SK-N-SH treated with all-trans-retinoic acid at 6 μM for 48 hours (cell line): ENCODE measurements around the gene CGB3.
"Not testable (repeated sequence)": the region's sequence is repeated elsewhere in the genome, so short reads cannot be mapped to it uniquely, and the experiment has no call there.

Source experiments
- ATAC-seq: fragments of 200-7000 bp; cut with Tn5 transposase; 3 replicates; pipeline ENCODE4 v1.9.1; 2020; ENCODE audit warnings: mild to moderate bottlenecking, moderate library complexity
- ISL1 ChIP-seq: fragments of 250-450 bp; sonication (Bioruptor Pico); IDR thresholded peaks from 2 replicates; pipeline ENCODE4 v2.1.2; 2022; ENCODE audit warnings: mild to moderate bottlenecking, moderate library complexity
- PPARA ChIP-seq: fragments of 250-450 bp; sonication (Bioruptor Pico); IDR thresholded peaks from 2 replicates; pipeline ENCODE4 v1.5.0; 2020; ENCODE audit warnings: mild to moderate bottlenecking, borderline replicate concordance
- TCF4 ChIP-seq: fragments of 250-450 bp; sonication (Bioruptor Pico); IDR thresholded peaks from 2 replicates; pipeline ENCODE4 v1.8.0; 2021; ENCODE audit warnings: mild to moderate bottlenecking, moderate library complexity, borderline replicate concordance
- ZC3H10 ChIP-seq: fragments of 250-450 bp; sonication (Bioruptor Pico); IDR thresholded peaks from 2 replicates; pipeline ENCODE4 v1.5.1; 2021; ENCODE audit warnings: mild to moderate bottlenecking, moderate library complexity
- ZFP3 ChIP-seq: fragments of 250-450 bp; sonication (Bioruptor Pico); IDR thresholded peaks from 2 replicates; pipeline ENCODE4 v1.5.0; 2020; ENCODE audit warnings: mild to moderate bottlenecking, moderate library complexity
- ZNF70 ChIP-seq: fragments of 450-650 bp; formaldehyde crosslinking; IDR thresholded peaks from 2 replicates; pipeline ENCODE4 v1.5.0; 2020; ENCODE audit warnings: mild to moderate bottlenecking, moderate library complexity
- ZNF8 ChIP-seq: fragments of 450-650 bp; formaldehyde crosslinking; IDR thresholded peaks from 2 replicates; pipeline ENCODE4 v1.5.0; 2020; ENCODE audit warnings: mild to moderate bottlenecking, moderate library complexity
- TF ChIP-seq, protein P1 (sequence below): fragments of 250-450 bp; sonication (Bioruptor Pico); IDR thresholded peaks from 2 replicates; pipeline ENCODE4 v1.5.0; 2020; ENCODE audit warnings: mild to moderate bottlenecking, moderate library complexity
- TF ChIP-seq, protein P2 (sequence below): fragments of 250-450 bp; sonication (Bioruptor Pico); IDR thresholded peaks from 2 replicates; pipeline ENCODE4 v1.5.1; 2021; ENCODE audit warnings: mild to moderate bottlenecking, moderate library complexity

Gene CGB3

DNA sequence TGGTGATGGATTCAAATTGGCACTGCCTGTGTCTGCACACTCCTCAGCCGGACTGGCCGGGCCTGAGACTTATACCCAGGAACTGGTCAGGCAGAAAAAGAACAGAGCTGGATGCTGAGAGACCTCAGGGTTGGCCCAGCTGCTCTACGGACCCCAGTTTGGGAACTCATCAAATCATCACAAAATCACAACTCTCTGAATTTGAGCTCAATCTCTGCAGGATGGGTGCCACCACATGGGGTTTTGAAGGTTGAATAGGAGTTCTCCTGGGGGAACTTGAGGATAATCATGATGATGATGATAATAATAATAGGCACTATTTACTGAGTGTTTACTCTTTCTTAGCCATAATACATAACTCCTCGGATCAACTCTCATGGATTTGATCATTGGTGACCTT is 18.5 kb upstream of the CGB3 start:
- TF ChIP-seq ZFP3 (CRISPR knock-in tag): peak; percentile 95
- not testable (repeated sequence) for ATAC-seq

DNA sequence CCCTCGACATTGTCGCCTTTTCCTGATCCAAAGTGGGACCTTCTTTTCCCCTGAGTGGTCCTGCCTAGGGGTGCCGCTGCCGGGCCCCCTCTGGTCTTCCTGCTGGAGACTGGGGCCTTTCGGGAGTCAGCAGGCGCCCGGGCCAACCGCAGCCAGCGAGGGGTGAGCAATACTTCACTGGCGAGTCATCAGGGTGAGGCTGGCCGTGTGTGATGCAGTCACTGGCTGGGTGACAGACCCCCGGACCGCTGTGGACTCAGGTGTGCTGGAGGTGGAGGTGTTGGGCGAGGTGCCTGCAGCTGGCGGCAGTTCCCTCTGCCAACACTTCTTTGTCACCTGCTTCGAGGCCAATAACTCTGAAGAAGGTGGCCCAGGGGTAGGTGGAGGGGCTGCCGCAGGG is 18.0 kb upstream of the CGB3 start:
- TF ChIP-seq ISL1 (CRISPR knock-in tag): no peak
- no peak for TF ChIP-seq ZC3H10 (CRISPR knock-in tag)
- TF ChIP-seq ZNF70 (CRISPR knock-in tag): no peak
- TF ChIP-seq, protein P1, sequence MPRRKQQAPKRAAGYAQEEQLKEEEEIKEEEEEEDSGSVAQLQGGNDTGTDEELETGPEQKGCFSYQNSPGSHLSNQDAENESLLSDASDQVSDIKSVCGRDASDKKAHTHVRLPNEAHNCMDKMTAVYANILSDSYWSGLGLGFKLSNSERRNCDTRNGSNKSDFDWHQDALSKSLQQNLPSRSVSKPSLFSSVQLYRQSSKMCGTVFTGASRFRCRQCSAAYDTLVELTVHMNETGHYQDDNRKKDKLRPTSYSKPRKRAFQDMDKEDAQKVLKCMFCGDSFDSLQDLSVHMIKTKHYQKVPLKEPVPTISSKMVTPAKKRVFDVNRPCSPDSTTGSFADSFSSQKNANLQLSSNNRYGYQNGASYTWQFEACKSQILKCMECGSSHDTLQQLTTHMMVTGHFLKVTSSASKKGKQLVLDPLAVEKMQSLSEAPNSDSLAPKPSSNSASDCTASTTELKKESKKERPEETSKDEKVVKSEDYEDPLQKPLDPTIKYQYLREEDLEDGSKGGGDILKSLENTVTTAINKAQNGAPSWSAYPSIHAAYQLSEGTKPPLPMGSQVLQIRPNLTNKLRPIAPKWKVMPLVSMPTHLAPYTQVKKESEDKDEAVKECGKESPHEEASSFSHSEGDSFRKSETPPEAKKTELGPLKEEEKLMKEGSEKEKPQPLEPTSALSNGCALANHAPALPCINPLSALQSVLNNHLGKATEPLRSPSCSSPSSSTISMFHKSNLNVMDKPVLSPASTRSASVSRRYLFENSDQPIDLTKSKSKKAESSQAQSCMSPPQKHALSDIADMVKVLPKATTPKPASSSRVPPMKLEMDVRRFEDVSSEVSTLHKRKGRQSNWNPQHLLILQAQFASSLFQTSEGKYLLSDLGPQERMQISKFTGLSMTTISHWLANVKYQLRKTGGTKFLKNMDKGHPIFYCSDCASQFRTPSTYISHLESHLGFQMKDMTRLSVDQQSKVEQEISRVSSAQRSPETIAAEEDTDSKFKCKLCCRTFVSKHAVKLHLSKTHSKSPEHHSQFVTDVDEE (CRISPR knock-in tag): no peak
- no peak for TF ChIP-seq ZNF8 (CRISPR knock-in tag)
- no peak for TF ChIP-seq TCF4
- no peak for TF ChIP-seq PPARA
- TF ChIP-seq, protein P2, sequence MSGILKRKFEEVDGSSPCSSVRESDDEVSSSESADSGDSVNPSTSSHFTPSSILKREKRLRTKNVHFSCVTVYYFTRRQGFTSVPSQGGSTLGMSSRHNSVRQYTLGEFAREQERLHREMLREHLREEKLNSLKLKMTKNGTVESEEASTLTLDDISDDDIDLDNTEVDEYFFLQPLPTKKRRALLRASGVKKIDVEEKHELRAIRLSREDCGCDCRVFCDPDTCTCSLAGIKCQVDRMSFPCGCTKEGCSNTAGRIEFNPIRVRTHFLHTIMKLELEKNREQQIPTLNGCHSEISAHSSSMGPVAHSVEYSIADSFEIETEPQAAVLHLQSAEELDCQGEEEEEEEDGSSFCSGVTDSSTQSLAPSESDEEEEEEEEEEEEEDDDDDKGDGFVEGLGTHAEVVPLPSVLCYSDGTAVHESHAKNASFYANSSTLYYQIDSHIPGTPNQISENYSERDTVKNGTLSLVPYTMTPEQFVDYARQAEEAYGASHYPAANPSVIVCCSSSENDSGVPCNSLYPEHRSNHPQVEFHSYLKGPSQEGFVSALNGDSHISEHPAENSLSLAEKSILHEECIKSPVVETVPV (CRISPR knock-in tag): no peak
- TF ChIP-seq, all 23 proteins: peak for 0
- ATAC-seq: no peak

DNA sequence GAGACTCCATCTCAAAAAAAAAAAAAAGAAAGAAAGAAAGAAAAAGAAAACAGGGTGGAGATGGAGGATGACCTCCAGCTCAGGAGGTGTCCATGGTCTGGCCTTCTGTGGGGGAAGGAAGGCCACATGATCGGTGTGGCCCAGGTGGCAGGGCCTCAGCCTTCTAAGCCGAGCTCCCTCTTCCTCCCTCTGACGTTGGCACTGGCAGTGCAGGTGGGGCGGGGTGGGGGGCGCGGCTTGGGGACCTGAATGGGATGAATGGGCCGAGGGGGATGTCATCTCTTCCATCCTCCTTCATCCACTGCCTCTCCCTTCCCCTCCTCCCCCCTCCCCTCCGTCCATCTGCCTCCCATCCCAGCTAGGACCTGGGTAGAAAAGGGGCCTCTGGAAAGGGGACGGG is 15.6 kb upstream of the CGB3 start:
- not testable (repeated sequence) for ATAC-seq

DNA sequence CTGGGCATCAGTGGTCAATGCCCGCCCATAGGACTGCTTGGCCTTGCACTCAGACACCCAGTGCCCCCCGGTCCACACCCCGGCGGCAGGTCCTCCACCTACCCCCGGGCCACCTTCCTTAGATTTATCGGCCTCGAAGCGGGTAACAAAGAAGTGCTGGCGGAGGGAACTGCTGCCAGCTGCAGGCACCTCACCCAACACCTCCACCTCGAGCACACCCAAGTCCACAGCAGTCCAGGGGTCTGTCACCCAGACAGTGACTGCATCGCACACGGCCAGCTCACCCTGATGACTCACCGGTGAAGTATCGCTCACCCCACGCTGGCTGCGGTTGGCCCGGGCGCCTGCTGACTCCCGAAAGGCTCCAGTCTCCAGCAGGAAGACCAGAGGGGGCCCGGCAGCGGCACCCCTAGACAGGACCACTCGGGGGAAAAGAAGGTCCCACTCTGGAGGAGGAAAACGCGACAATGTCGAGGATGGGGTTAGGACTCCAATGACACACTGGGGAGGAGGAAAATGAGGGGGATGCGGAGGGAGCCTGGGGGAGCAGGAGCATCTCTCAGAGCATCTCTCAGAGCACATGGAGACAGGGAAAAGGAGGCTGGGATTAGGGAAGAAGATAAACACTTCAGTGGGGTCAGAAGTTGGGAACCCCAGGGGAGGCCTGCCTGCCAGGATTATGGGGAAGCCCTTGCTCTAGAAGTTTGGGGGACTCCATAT is 14.6 kb upstream of the CGB3 start:
- ATAC-seq: peak; percentile 78

DNA sequence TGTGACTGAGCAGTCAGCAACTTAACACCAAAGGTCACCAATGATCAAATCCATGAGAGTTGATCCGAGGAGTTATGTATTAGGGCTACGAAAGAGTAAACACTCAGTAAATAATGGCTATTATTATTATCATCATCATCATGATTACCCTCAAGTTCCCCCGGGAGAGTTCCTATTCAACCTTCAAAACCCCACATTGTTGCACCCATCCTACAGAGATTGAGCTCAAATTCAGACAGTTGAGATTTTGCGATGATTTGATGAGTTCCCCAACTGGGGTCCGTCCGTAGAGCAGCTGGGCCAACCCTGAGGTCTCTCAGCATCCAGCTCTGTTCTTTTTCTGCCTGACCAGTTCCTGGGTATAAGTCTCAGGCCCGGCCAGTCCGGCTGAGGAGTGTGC is 14.0 kb upstream of the CGB3 start:
- not testable (repeated sequence) for ATAC-seq
- TF ChIP-seq ZFP3 (CRISPR knock-in tag): peak; percentile 98

DNA sequence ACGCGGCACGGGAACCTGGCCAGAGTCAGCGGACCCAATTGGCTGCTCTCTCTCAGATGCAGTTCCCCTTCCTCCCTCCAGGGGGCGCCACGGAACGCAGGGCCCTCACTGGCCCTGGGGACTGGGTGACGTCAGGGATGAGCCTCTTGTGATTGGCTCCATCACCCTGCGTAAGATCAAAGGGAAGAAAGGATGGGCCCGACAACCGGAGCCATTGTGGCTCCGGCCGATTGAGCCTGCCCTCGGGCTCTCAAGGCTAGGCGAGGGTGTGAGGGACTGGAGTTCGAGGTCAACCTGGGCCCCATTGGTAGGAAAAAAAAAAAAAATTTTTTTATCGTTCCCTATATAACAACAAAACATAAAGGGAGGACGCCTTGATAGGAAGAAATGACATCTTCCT is 12.7 kb upstream of the CGB3 start, which contains the start of gene CGB1:
TSS of gene CGB1 (minus strand) at position 81 of the 400 bp plus-strand sequence. CDS start 184 bp downstream, outside the sequence.
- peak; percentile 26; the same call in 2 of the 3 replicates for ATAC-seq

DNA sequence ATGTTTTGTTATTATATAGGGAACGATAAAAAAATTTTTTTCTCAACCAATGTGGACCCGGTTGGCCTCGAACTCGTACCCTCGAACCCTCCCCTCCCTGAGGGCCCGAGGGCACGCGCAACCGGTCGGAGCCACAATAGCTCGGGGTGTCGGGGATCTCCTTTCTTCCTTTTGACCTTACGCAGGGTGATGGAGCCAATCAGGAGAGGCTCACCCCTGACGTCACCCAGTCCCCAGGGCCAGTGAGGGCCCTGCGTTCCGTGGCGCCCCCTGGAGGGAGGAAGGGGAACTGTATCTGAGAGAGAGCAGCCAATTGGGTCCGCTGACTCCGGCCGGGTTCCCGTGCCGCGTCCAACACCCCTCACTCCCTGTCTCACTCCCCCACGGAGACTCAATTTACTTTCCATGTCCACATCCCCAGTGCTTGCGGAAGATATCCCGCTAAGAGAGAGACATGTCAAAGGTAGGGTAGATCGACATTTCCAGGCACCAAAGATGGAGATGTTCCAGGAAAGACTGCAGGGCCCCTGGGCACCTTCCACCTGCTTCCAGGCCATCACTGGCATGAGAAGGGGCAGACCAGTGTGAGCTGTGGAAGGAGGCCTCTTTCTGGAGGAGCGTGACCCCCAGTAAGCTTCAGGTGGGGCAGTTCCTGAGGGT is 7.6 kb upstream of the CGB3 start, which contains the start of gene CGB2:
TSS of gene CGB2 (plus strand) at position 249 of the 660 bp plus-strand sequence. CDS start at position 455, 206 bp downstream.
- ATAC-seq: peak; percentile 72

DNA sequence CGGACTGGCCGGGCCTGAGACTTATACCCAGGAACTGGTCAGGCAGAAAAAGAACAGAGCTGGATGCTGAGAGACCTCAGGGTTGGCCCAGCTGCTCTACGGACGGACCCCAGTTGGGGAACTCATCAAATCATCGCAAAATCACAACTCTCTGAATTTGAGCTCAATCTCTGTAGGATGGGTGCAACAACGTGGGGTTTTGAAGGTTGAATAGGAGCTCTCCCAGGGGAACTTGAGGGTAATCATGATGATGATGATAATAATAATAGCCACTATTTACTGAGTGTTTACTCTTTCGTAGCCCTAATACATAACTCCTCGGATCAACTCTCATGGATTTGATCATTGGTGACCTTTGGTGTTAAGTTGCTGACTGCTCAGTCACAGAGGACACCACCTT is 6.2 kb upstream of the CGB3 start:
- peak; percentile 99 for TF ChIP-seq ZFP3 (CRISPR knock-in tag)
- ATAC-seq: not testable (repeated sequence)

DNA sequence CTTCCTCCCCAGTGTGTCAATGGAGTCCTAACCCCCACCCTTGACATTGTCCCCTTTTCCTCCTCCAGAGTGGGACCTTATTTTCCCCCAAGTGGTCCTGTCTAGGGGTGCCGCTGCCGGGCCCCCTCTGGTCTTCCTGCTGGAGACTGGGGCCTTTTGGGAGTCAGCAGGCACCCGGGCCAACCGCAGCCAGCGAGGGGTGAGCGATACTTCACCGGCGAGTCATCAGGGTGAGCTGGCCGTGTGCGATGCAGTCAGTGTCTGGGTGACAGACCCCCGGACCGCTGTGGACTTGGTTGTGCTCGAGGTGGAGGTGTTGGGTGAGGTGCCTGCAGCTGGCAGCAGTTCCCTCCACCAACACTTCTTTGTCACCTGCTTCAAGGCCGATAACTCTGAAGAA is 5.6 kb upstream of the CGB3 start:
- peak; percentile 33; the same call in 1 of the 3 replicates for ATAC-seq

DNA sequence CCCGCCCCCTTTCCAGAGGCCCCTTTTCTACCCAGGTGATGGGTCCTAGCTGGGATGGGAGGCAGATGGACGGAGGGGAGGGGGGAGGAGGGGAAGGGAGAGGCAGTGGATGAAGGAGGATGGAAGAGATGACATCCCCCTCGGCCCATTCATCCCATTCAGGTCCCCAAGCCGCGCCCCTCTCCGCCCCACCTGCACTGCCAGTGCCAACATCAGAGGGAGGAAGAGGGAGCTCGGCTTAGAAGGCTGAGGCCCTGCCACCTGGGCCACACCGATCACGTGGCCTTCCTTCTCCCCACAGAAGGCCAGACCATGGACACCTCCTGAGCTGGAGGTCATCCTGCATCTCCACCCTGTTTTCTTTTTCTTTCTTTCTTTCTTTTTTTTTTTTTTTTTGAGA is 4.6 kb upstream of the CGB3 start:
- not testable (repeated sequence) for ATAC-seq

DNA sequence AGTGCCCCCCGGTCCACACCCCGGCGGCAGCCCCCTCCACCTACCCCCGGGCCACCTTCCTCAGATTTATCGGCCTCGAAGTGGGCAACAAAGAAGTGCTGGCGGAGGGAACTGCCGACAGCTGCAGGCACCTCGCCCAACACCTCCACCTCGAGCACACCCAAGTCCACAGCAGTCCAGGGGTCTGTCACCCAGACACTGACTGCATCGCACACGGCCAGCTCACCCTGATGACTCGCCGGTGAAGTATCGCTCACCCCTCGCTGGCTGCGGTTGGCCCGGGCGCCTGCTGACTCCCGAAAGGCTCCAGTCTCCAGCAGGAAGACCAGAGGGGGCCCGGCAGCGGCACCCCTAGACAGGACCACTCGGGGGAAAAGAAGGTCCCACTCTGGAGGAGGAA is 1.5 kb upstream of the CGB3 start:
- ATAC-seq: not testable (repeated sequence)
